HEK293 (cell line): ENCODE data around the gene TAF5.

Source experiments
- FEZF1 ChIP-seq: fragments of 450-650 bp; formaldehyde crosslinking; IDR thresholded peaks from 2 replicates; pipeline ENCODE4 v1.5.1; 2016; ENCODE audit warnings: missing biosample characterization, missing genetic modification characterization
- MEIS1 ChIP-seq: sonication (generic); formaldehyde crosslinking; IDR thresholded peaks from 2 replicates; pipeline ENCODE4 v1.8.1; 2022; ENCODE audit warnings: missing genetic modification reagents, mild to moderate bottlenecking, borderline replicate concordance
- MZF1 ChIP-seq: fragments of 450-650 bp; formaldehyde crosslinking; IDR thresholded peaks from 2 replicates; pipeline ENCODE4 v1.5.1; 2017; ENCODE audit warnings: missing biosample characterization, missing genetic modification characterization, borderline replicate concordance
- PBX3 ChIP-seq: sonication (generic); formaldehyde crosslinking; IDR thresholded peaks from 2 replicates; pipeline ENCODE4 v1.8.1; 2022; ENCODE audit warnings: mild to moderate bottlenecking, moderate library complexity, missing genetic modification reagents
- SP2 ChIP-seq: fragments of 450-650 bp; formaldehyde crosslinking; IDR thresholded peaks from 2 replicates; pipeline ENCODE4 v1.5.1; 2016; ENCODE audit warnings: missing biosample characterization, missing genetic modification characterization
- YY1 ChIP-seq: fragments of 450-650 bp; formaldehyde crosslinking; IDR thresholded peaks from 2 replicates; pipeline ENCODE4 v1.5.1; 2018; ENCODE audit warnings: missing biosample characterization, missing genetic modification characterization
- YY2 ChIP-seq: fragments of 450-650 bp; formaldehyde crosslinking; IDR thresholded peaks from 2 replicates; pipeline ENCODE4 v1.5.1; 2016; ENCODE audit warnings: missing biosample characterization, missing genetic modification characterization
- ZFP3 ChIP-seq: fragments of 450-650 bp; formaldehyde crosslinking; IDR thresholded peaks from 2 replicates; pipeline ENCODE4 v1.5.1; 2016; ENCODE audit warnings: low read depth, missing biosample characterization, missing genetic modification characterization
- ZNF114 ChIP-seq: fragments of 450-650 bp; formaldehyde crosslinking; IDR thresholded peaks from 2 replicates; pipeline ENCODE4 v1.5.0; 2017; ENCODE audit warnings: missing biosample characterization, missing genetic modification characterization
- ZNF133 ChIP-seq: fragments of 450-650 bp; formaldehyde crosslinking; IDR thresholded peaks from 2 replicates; pipeline ENCODE4 v1.5.1; 2016; ENCODE audit warnings: missing biosample characterization, missing genetic modification characterization
- ZNF19 ChIP-seq: fragments of 450-650 bp; formaldehyde crosslinking; IDR thresholded peaks from 2 replicates; pipeline ENCODE4; 2016; ENCODE audit warnings: missing biosample characterization, missing genetic modification characterization, low read depth
- ZNF24 ChIP-seq: fragments of 450-650 bp; formaldehyde crosslinking; IDR thresholded peaks from 2 replicates; pipeline ENCODE4 v1.5.1; 2016; ENCODE audit warnings: missing biosample characterization, missing genetic modification characterization
- ZNF280C ChIP-seq: fragments of 450-650 bp; formaldehyde crosslinking; IDR thresholded peaks from 2 replicates; pipeline ENCODE4 v1.5.1; 2016; ENCODE audit warnings: missing biosample characterization, missing genetic modification characterization
- ZNF37A ChIP-seq: fragments of 450-650 bp; IDR thresholded peaks from 2 replicates; pipeline ENCODE4 v1.5.1; 2018; ENCODE audit warnings: missing biosample characterization, missing genetic modification characterization
- ZNF398 ChIP-seq: fragments of 450-650 bp; formaldehyde crosslinking; IDR thresholded peaks from 2 replicates; pipeline ENCODE4 v1.5.1; 2017; ENCODE audit warnings: missing biosample characterization, missing genetic modification characterization
- ZNF48 ChIP-seq: fragments of 450-650 bp; formaldehyde crosslinking; IDR thresholded peaks from 2 replicates; pipeline ENCODE4 v1.5.1; 2016; ENCODE audit warnings: missing biosample characterization, missing genetic modification characterization
- ZNF791 ChIP-seq: fragments of 450-650 bp; formaldehyde crosslinking; IDR thresholded peaks from 2 replicates; pipeline ENCODE4 v1.5.1; 2016; ENCODE audit warnings: missing biosample characterization, missing genetic modification characterization
- TF ChIP-seq, protein P1 (sequence below): fragments of 450-650 bp; formaldehyde crosslinking; conservative IDR thresholded peaks from 2 replicates; pipeline ENCODE4 v1.5.1; 2016; ENCODE audit warnings: low read depth, missing biosample characterization, missing genetic modification characterization

TAF5 gene

GRCh38 chr10:103350517-103351260 lies 17.1 kb upstream of the TAF5 start, which contains the start of gene PCGF6 (continued):
- TF ChIP-seq ZNF24 (tag by site-specific recombination) (no peak), ZNF48 (tag by site-specific recombination) (no peak), MEIS1 (CRISPR knock-in tag) (no peak), YY2 (tag by site-specific recombination) (no peak), ZNF114 (tag by site-specific recombination) (no peak), SP2 (tag by site-specific recombination) (0 out of 2 replicates have a peak, but pooled peaks have one; percentile 13), MZF1 (tag by site-specific recombination) (no peak), YY1 (peak; percentile 35; the same call in 1 of the 2 replicates), PBX3 (CRISPR knock-in tag) (peak; percentile 68; the same call in 1 of the 2 replicates), ZFP3 (tag by site-specific recombination) (no peak), ZNF280C (tag by site-specific recombination) (no peak), FEZF1 (tag by site-specific recombination) (no peak), ZNF398 (tag by site-specific recombination) (peak; percentile 91), ZNF19 (tag by site-specific recombination) (no peak), ZNF133 (no peak), ZNF791 (tag by site-specific recombination) (no peak), ZNF37A (tag by site-specific recombination) (no peak)
- TF ChIP-seq, protein P1, sequence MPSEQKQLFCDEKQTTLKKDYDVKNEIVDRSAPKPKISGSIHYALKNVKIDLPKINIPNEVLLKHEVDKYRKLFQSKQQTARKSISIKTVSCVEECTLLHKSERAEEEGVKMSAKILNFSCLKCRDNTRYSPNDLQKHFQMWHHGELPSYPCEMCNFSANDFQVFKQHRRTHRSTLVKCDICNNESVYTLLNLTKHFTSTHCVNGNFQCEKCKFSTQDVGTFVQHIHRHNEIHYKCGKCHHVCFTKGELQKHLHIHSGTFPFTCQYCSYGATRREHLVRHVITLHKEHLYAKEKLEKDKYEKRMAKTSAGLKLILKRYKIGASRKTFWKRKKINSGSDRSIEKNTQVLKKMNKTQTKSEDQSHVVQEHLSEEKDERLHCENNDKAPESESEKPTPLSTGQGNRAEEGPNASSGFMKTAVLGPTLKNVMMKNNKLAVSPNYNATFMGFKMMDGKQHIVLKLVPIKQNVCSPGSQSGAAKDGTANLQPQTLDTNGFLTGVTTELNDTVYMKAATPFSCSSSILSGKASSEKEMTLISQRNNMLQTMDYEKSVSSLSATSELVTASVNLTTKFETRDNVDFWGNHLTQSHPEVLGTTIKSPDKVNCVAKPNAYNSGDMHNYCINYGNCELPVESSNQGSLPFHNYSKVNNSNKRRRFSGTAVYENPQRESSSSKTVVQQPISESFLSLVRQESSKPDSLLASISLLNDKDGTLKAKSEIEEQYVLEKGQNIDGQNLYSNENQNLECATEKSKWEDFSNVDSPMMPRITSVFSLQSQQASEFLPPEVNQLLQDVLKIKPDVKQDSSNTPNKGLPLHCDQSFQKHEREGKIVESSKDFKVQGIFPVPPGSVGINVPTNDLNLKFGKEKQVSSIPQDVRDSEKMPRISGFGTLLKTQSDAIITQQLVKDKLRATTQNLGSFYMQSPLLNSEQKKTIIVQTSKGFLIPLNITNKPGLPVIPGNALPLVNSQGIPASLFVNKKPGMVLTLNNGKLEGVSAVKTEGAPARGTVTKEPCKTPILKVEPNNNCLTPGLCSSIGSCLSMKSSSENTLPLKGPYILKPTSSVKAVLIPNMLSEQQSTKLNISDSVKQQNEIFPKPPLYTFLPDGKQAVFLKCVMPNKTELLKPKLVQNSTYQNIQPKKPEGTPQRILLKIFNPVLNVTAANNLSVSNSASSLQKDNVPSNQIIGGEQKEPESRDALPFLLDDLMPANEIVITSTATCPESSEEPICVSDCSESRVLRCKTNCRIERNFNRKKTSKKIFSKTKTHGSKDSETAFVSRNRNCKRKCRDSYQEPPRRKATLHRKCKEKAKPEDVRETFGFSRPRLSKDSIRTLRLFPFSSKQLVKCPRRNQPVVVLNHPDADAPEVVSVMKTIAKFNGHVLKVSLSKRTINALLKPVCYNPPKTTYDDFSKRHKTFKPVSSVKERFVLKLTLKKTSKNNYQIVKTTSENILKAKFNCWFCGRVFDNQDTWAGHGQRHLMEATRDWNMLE, result no peak
- TF ChIP-seq, all 188 proteins: peak for 41
